ENCODE measurements around the gene KANSL2. TPM values are rescaled to one million over a fixed set of nuclear protein-coding genes. Genes with fewer than 3 reads are reported as not detected.

Gene KANSL2
- total RNA-seq, 1 experiment from 2014 or later = 56.6 TPM

- Histone ChIP-seq H4K5ac (ENCODE audit: insufficient read length, low read depth, low read length) (no peak overlapping the region), H2BK12ac (ENCODE audit: insufficient read length, low read depth, low read length) (no peak overlapping the region), H3K56ac (ENCODE audit: insufficient read length, low read depth, low read length) (no peak overlapping the region), H4K91ac (ENCODE audit: insufficient read length, low read depth, low read length) (no peak overlapping the region), H2AFZ (ENCODE audit: low read length) (no peak overlapping the region), H3K23ac (ENCODE audit: insufficient read length, low read depth, low read length) (no peak overlapping the region), H3K14ac (ENCODE audit: insufficient read depth, low read length) (no peak overlapping the region), H4K20me1 (ENCODE audit: control insufficient read depth, insufficient read depth, insufficient read length) (no peaks in the 10 kb centered on the region), H3K4me2 (ENCODE audit: insufficient read depth, insufficient read length, low read length) (no peak overlapping the region), H2AK5ac (ENCODE audit: insufficient read length, low read length) (no peak overlapping the region), H3K27ac (ENCODE audit: insufficient read length, low read depth, low read length) (no peak overlapping the region), H3K79me1 (ENCODE audit: insufficient read depth, low read depth, low read length, poor library complexity, severe bottlenecking) (no peaks in the 10 kb centered on the region), H3K4me1 (ENCODE audit: insufficient read depth, low read length) (no peaks in the 10 kb centered on the region), H3K18ac (ENCODE audit: insufficient read length, low read depth, low read length) (no peak overlapping the region), H3K4ac (ENCODE audit: low read depth, low read length) (no peak overlapping the region), H3K9ac (ENCODE audit: extremely low read depth, insufficient read length, low read length) (no peak overlapping the region), H4K8ac (replicated peaks; ENCODE audit: insufficient read length, low read depth, low read length) (no peak overlapping the region), H2BK5ac (ENCODE audit: insufficient read length, low read length) (no peak overlapping the region), H2BK120ac (ENCODE audit: low read depth, low read length, poor library complexity, severe bottlenecking) (no peak overlapping the region), H3K23me2 (ENCODE audit: insufficient read length, low read depth, low read length, poor library complexity, severe bottlenecking) (no peaks in the 10 kb centered on the region), H3T11ph (ENCODE audit: low read length) (no peak overlapping the region), H3K27me3 (ENCODE audit: insufficient read depth, low read length) (no peaks in the 10 kb centered on the region), H2BK20ac (ENCODE audit: low read depth, low read length, poor library complexity, severe bottlenecking) (no peak overlapping the region), H3K79me2 (ENCODE audit: insufficient read depth, low read length) (no peaks in the 10 kb centered on the region), H2BK15ac (ENCODE audit: low read depth, low read length) (no peak overlapping the region), H3K9me3 (ENCODE audit: control insufficient read depth, low read depth, low read length) (no peaks in the 10 kb centered on the region)
- no peaks in the 10 kb centered on the region; a peak in 1 of 7 replicates for H3K36me3 Mint-ChIP-seq (ENCODE audit: insufficient read depth in 1 of 3, low read depth in 3 of 3)
- peaks cover 13 to 16% of the 10 kb centered on the region in 2 experiments for H3K9me3 Mint-ChIP-seq
- H3K4me1 Mint-ChIP-seq = 0 out of 4 replicates have a peak, but pooled peaks cover 0 to 2% of the 10 kb centered on the region in 2 experiments
- no CpG with 5 or more reads among the region's 7 CpGs for WGBS (ENCODE audit: extremely low coverage, insufficient read length, low lambda C conversion rate)
- peak; percentile 88 for DNase-seq
- H3K4me3 Mint-ChIP-seq = no peak overlapping the region
- H3K27me3 Mint-ChIP-seq (ENCODE audit: low read depth) = peaks cover 8% of the 10 kb centered on the region
- peak; percentile 98 for TF ChIP-seq CTCF (conservative IDR thresholded peaks at IDR 0.05)
- no peak overlapping the region for H3K27ac Mint-ChIP-seq
Observed at GRCh38 chr12:48618541-48618940, 63.5 kb downstream of the KANSL2 start.

All from H9 (cell line).